Measurements from ENCODE around the gene FUT1. TPM values are rescaled to one million over a fixed set of nuclear protein-coding genes. Genes with fewer than 3 reads are reported as not detected.

Gene FUT1
- total and polyA plus RNA-seq, 4 donors: 0.48 to 6.8 (median 1.0) TPM

GRCh38 chr19:48742096-48742495, 10.3 kb downstream of the FUT1 start:
- H3K4me3 ChIP-seq (ENCODE audit: low read depth in 1 of 3, low read length in 3 of 3): no peak overlapping the region
- no peak for DNase-seq (ENCODE audit: low spot score)
- TF ChIP-seq, protein P1, sequence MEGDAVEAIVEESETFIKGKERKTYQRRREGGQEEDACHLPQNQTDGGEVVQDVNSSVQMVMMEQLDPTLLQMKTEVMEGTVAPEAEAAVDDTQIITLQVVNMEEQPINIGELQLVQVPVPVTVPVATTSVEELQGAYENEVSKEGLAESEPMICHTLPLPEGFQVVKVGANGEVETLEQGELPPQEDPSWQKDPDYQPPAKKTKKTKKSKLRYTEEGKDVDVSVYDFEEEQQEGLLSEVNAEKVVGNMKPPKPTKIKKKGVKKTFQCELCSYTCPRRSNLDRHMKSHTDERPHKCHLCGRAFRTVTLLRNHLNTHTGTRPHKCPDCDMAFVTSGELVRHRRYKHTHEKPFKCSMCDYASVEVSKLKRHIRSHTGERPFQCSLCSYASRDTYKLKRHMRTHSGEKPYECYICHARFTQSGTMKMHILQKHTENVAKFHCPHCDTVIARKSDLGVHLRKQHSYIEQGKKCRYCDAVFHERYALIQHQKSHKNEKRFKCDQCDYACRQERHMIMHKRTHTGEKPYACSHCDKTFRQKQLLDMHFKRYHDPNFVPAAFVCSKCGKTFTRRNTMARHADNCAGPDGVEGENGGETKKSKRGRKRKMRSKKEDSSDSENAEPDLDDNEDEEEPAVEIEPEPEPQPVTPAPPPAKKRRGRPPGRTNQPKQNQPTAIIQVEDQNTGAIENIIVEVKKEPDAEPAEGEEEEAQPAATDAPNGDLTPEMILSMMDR (IDR thresholded peaks at IDR 0.05; ENCODE audit: low read depth, low read length, missing input control): no peak
- TF ChIP-seq SP1 (IDR thresholded peaks at IDR 0.05) (no peak), HNF4A (conservative IDR thresholded peaks at IDR 0.05) (no peak), NR2F2 (IDR thresholded peaks at IDR 0.05) (no peak), JUND (IDR thresholded peaks at IDR 0.05) (no peak), GABPA (IDR thresholded peaks at IDR 0.05 in 1 of 2, conservative IDR thresholded peaks at IDR 0.05 in 1 of 2) (no peak), RXRA (IDR thresholded peaks at IDR 0.05) (no peak), TAF1 (conservative IDR thresholded peaks at IDR 0.05) (no peak), RAD21 (IDR thresholded peaks at IDR 0.05) (no peak), YY1 (IDR thresholded peaks at IDR 0.05) (no peak), FOXA2 (IDR thresholded peaks at IDR 0.05) (no peak)
- TF ChIP-seq, protein P2, sequence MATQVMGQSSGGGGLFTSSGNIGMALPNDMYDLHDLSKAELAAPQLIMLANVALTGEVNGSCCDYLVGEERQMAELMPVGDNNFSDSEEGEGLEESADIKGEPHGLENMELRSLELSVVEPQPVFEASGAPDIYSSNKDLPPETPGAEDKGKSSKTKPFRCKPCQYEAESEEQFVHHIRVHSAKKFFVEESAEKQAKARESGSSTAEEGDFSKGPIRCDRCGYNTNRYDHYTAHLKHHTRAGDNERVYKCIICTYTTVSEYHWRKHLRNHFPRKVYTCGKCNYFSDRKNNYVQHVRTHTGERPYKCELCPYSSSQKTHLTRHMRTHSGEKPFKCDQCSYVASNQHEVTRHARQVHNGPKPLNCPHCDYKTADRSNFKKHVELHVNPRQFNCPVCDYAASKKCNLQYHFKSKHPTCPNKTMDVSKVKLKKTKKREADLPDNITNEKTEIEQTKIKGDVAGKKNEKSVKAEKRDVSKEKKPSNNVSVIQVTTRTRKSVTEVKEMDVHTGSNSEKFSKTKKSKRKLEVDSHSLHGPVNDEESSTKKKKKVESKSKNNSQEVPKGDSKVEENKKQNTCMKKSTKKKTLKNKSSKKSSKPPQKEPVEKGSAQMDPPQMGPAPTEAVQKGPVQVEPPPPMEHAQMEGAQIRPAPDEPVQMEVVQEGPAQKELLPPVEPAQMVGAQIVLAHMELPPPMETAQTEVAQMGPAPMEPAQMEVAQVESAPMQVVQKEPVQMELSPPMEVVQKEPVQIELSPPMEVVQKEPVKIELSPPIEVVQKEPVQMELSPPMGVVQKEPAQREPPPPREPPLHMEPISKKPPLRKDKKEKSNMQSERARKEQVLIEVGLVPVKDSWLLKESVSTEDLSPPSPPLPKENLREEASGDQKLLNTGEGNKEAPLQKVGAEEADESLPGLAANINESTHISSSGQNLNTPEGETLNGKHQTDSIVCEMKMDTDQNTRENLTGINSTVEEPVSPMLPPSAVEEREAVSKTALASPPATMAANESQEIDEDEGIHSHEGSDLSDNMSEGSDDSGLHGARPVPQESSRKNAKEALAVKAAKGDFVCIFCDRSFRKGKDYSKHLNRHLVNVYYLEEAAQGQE (IDR thresholded peaks at IDR 0.05): no peak
- WGBS: 94% methylated on average over 11 of the region's 11 CpGs
- no peaks in the 10 kb centered on the region for H3K9me3 ChIP-seq (ENCODE audit: control insufficient read depth in 4 of 4, low read length in 3 of 4)
- H3K36me3 ChIP-seq (ENCODE audit: control insufficient read depth in 4 of 4, insufficient read depth in 3 of 4, low read depth in 1 of 4, low read length in 3 of 4): no peaks in the 10 kb centered on the region
- no peak overlapping the region for H3K9ac ChIP-seq (ENCODE audit: low read depth in 1 of 2, low read length in 2 of 2)
- H3K27ac ChIP-seq (ENCODE audit: low read depth in 1 of 2, low read length in 2 of 2): no peak overlapping the region
- H3K27me3 ChIP-seq (ENCODE audit: control insufficient read depth in 4 of 4, insufficient read depth in 4 of 4, low read length in 3 of 4): no peaks in the 10 kb centered on the region
- peaks cover 2 to 9% (median 7%) of the 10 kb centered on the region in 4 donors for H3K4me1 ChIP-seq (ENCODE audit: control insufficient read depth in 4 of 4, insufficient read depth in 4 of 4, low read length in 3 of 4)

- WGBS: 48% methylated on average over 35 of the region's 35 CpGs
- Histone ChIP-seq H3K9ac (ENCODE audit: low read depth in 1 of 2, low read length in 2 of 2) (no peak overlapping the region), H3K9me3 (ENCODE audit: control insufficient read depth in 4 of 4, low read length in 3 of 4) (no peaks in the 10 kb centered on the region), H3K36me3 (ENCODE audit: control insufficient read depth in 4 of 4, insufficient read depth in 3 of 4, low read depth in 1 of 4, low read length in 3 of 4) (no peaks in the 10 kb centered on the region), H3K4me3 (ENCODE audit: low read depth in 1 of 3, low read length in 3 of 3) (no peak overlapping the region), H3K27me3 (ENCODE audit: control insufficient read depth in 4 of 4, insufficient read depth in 4 of 4, low read length in 3 of 4) (no peaks in the 10 kb centered on the region), H3K27ac (ENCODE audit: low read depth in 1 of 2, low read length in 2 of 2) (peak overlapping the region; percentile 31 to 47), H3K4me1 (ENCODE audit: control insufficient read depth in 4 of 4, insufficient read depth in 4 of 4, low read length in 3 of 4) (peaks cover 2 to 9% (median 7%) of the 10 kb centered on the region in 4 donors)
- TF ChIP-seq NR2F2 (IDR thresholded peaks at IDR 0.05) (peak; percentile 39), YY1 (IDR thresholded peaks at IDR 0.05) (no peak)
- peak; percentile 86 for DNase-seq (ENCODE audit: low spot score)
Observed at GRCh38 chr19:48741129-48741999, 11.1 kb downstream of the FUT1 start.

Data from liver (tissue), 9 donors.